GM12865 (cell line): ENCODE measurements around the gene HSF5.

Experiments used
- DNase-seq: peaks from one replicate; pipeline ENCODE4 v3.0.0; 2010; ENCODE audit warnings: low read depth
- H3K4me3 ChIP-seq: 2 replicates; pipeline ENCODE4 v1.5.1; 2011; ENCODE audit warnings: mild to moderate bottlenecking, low read depth, low read length, control low read depth
- CTCF ChIP-seq: IDR thresholded peaks from 2 replicates; pipeline ENCODE4 v1.5.1; 2011; ENCODE audit warnings: low read length, control low read depth, low read depth, inconsistent platforms; ENCODE audit not compliant: insufficient read depth; ENCODE audit errors: missing control alignments

Gene HSF5

GRCh38 chr17:58455491-58455890 lies 32.7 kb downstream of the HSF5 start:
- DNase-seq, result no peak
- no peak overlapping the region for H3K4me3 ChIP-seq
- TF ChIP-seq CTCF, result no peak

GRCh38 chr17:58452738-58453137 lies 35.5 kb downstream of the HSF5 start:
- TF ChIP-seq CTCF, result no peak
- DNase-seq, result no peak
- no peak overlapping the region for H3K4me3 ChIP-seq

- TF ChIP-seq CTCF, result peak; percentile 91
- DNase-seq, result peak; percentile 91
- no peak overlapping the region for H3K4me3 ChIP-seq
Observed at GRCh38 chr17:58447039-58447975, 40.9 kb downstream of the HSF5 start.

GRCh38 chr17:58446086-58446485 lies 42.1 kb downstream of the HSF5 start:
- no peak for DNase-seq
- no peak overlapping the region for H3K4me3 ChIP-seq
- no peak for TF ChIP-seq CTCF

GRCh38 chr17:58436805-58437239 lies 51.4 kb downstream of the HSF5 start:
- H3K4me3 ChIP-seq, result no peak overlapping the region
- no peak for TF ChIP-seq CTCF
- no peak for DNase-seq

GRCh38 chr17:58436245-58436644 lies 52.0 kb downstream of the HSF5 start:
- H3K4me3 ChIP-seq, result no peak overlapping the region
- no peak for TF ChIP-seq CTCF
- no peak for DNase-seq
